ENCODE measurements around the gene YAP1.

YAP1 gene

DNA sequence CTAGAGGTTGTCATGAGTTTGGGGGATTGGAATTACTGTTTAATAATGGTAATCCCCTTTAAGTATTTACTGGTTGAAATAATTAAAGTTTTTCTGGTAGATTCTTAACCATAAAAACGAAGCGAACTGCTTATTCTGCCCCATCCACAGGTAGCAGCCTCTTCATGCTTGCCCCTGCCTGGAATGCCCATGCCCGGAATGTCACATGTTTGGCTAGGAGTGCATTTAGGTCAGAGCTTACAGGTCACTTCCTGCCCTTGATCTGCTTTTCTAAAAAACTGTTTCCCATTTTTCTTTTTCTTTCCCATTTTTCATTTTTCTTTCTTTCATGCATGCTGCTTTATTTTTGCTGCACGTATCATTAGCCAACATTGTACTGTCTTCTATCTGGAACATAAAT lies 69.1 kb downstream of the YAP1 start:
- TF ChIP-seq, protein P1, sequence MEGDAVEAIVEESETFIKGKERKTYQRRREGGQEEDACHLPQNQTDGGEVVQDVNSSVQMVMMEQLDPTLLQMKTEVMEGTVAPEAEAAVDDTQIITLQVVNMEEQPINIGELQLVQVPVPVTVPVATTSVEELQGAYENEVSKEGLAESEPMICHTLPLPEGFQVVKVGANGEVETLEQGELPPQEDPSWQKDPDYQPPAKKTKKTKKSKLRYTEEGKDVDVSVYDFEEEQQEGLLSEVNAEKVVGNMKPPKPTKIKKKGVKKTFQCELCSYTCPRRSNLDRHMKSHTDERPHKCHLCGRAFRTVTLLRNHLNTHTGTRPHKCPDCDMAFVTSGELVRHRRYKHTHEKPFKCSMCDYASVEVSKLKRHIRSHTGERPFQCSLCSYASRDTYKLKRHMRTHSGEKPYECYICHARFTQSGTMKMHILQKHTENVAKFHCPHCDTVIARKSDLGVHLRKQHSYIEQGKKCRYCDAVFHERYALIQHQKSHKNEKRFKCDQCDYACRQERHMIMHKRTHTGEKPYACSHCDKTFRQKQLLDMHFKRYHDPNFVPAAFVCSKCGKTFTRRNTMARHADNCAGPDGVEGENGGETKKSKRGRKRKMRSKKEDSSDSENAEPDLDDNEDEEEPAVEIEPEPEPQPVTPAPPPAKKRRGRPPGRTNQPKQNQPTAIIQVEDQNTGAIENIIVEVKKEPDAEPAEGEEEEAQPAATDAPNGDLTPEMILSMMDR (conservative IDR thresholded peaks at IDR 0.05): no peak
- no peak overlapping the region for H3K27ac ChIP-seq

DNA sequence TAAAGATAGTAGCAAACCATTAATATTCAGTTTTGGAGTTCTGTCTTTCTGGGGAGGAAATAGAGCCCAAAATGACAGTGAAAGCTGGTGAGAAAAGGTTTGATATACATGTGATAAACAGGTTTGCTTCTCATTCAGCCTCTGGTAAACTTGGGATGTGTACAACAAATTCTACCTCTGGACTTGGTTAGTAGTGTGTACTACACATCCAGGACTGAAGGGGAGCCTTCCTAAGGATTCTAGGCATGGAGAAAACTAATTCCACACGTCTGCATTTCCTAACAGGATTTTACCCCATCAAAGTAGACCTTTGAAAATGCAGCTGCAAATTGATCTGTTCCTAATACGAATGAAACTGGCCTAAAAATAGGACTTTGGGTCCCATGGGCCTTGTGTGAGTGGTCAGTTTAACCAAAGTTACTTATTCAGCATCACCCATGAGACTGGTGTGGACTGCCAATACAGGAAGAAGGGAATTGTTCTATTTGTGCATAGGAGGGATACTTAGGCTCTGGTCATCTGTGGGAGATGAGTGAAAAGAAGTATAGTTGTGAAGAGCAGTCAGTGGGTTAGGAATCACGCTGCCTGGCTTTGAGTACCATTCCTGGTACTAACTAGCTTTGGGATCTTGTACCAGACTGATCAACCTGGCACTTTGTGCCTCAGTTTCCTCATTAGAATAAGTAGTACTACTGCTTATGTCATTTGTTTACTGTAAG lies 74.2 kb downstream of the YAP1 start:
- no peak overlapping the region for H3K27ac ChIP-seq
- TF ChIP-seq, protein P1 (conservative IDR thresholded peaks at IDR 0.05): no peak

DNA sequence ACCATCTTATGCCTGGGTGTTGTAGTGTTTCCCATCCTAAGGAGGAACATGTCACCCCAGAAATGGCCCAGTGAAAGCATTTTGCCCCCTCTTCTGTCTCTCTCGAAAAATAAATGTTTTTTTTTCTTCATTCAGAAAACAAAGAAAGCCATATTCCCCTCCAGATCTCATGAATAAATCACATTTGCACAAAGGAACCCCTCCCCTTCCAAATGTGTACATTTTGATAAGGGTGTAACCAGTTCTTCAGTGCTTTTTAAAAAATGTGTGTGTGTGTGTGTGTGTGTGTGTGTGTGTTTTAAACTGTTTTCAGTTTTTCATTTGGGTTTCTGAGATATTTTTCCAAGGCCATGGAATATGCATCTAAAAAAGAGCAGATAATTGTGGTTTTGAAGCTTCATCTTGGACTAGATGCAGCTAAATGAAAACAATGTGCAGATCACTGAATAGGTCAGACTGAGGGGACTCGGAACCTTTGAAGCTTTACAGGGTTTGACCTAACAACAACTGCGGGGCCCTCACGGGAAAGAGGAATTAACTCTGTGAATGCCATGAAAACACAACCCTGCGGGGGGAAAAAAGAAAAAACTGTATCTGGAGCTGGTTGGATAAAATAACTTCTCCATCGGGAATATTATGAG lies 76.4 kb downstream of the YAP1 start:
- no peak overlapping the region for H3K27ac ChIP-seq
- TF ChIP-seq, protein P1 (conservative IDR thresholded peaks at IDR 0.05): no peak

DNA sequence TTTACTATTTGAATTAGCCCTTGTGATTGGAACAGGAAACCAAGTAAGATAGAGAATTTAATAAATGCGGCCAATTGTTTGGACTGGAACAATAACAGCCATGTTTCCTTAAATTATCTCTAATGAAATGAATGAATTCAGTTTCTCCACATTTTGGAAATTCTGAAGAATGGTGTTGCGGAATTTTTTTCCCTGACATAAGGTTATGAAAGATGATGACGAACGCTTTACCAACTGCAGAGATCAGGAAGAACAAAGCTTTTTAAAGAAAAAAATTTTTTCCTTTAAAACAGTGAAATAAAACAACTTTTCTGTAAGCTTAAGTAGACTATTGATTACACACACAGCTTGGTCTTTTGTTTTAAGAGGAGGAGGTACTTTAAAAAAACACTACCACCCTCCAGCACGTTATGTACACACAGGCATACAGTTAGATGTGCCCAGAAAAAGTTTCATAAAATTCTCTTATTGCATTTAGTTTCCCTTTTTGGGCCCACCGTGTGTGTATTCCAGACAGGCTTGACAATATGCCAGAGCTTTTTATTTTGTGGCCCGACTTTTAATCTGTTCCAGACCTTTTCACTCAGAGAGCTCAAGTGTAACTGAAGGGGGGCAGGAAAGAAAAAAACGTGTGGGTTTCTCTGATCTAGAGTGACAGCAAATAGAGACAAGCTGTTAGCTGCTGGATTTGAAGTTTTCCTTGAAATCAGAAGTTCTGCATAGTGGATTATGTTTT lies 77.3 kb downstream of the YAP1 start:
- TF ChIP-seq, protein P1 (conservative IDR thresholded peaks at IDR 0.05): no peak
- no peak overlapping the region for H3K27ac ChIP-seq

DNA sequence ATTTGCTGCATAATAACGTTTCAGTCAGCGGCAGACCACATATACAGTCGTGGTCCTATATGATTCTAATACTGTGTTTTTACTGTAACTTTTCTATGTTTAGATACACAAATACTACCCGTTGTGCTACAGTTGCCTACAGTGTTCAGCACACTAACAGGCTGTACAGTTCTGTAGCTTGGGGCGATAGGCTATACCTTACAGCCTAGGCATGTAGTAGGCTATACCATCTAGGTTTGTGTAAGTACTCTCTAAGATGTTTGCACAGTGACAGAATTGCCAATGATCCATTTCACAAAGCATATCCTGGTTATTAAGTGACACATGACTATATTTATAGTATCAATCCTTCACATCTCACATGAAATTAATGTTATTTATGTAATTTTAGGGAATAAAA lies 78.2 kb downstream of the YAP1 start:
- no peak overlapping the region for H3K27ac ChIP-seq
- TF ChIP-seq, protein P1 (conservative IDR thresholded peaks at IDR 0.05): no peak

DNA sequence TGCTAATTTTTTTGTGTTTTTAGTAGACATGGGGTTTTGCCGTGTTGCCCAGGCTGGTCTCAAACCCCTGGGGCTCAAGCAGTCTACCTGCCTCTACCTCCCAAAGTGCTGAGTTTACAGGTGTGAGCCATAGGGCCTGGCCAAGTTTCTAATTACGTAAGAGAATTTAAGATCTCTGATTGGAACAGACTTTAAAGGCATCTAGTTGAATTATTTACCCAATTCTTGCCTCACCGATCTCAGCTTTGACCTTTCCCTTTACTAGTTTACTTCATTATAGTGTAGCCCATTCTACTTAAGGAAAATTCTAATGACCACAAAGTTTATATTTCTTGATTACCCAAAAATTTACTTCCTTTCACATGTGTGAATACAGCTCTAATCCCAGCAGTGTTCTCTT lies 81.6 kb downstream of the YAP1 start:
- no peak overlapping the region for H3K27ac ChIP-seq
- TF ChIP-seq, protein P1 (conservative IDR thresholded peaks at IDR 0.05): no peak

DNA sequence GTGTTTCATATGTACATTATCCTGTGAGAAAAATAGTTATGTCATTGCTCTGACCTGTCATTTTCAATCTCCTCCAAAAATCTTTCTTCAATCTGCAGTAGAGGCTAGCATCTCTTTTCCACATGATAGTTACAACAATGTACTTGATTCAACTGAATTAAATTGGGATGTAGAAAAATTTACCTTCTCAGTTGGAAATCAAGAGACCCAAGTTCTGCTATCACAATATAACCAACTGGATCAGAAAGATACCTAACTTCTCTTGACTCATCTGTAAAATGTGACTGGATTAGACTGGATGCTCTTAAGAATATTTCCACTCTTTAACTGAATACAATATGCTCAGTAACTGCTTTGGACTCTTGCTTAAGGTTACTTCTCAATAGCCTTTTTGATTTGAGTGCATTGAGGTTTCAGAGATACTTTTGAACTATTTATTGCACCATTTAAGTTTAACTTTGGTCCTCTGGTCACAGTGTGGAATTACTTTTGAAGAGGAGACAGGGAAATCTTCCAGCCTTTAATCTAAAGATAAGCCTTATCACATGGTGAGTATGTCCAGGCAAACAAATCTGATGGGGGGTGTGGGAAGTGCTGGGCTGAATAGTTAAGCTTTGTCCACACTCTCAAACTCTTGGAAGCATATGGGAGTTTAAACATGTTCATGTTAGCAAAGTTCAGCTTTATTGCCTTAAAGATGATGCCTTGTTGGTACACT lies 82.3 kb downstream of the YAP1 start:
- TF ChIP-seq, protein P1 (conservative IDR thresholded peaks at IDR 0.05): no peak
- H3K27ac ChIP-seq: no peak overlapping the region

All from VCaP (cell line).